ENCODE data around the gene SLC17A1. TPM values are rescaled to one million over a fixed set of nuclear protein-coding genes. Genes with fewer than 3 reads are reported as not detected.

SLC17A1 gene, protein sequence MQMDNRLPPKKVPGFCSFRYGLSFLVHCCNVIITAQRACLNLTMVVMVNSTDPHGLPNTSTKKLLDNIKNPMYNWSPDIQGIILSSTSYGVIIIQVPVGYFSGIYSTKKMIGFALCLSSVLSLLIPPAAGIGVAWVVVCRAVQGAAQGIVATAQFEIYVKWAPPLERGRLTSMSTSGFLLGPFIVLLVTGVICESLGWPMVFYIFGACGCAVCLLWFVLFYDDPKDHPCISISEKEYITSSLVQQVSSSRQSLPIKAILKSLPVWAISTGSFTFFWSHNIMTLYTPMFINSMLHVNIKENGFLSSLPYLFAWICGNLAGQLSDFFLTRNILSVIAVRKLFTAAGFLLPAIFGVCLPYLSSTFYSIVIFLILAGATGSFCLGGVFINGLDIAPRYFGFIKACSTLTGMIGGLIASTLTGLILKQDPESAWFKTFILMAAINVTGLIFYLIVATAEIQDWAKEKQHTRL
- not detected in 2 replicates for total RNA-seq

DNA sequence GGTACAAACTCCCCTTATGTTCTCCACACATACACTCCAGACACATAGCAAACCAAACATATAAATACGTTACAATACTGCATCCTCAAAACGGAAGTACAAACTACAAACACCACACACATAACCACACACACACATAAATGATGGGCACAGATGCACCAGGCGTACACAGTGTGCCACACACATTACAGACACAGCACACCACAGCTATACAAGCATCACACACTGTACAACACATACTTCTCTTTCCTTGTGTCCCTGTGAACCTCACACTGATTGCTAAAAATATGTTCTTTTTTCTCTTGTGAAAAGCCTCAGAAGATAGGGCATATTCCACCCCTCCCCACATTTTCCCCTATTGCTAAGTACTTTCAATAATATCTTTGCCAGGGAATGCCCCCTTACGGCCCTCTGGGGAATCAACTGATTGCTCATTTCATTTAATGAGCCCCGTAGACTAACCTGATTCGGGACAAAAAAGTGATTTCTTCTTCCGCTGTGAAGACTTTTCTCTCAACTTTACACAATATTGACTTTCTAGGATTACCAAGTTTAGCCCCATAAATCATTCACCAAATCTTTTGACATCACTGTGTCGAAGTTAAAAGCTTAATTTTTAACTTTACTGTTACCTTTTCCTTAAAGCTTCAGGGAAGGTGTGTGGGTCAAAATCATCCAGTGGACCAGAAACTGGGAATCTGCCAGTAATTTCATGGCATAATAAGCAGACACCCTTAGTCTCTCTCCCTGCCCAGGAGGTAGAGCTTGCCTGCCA lies at the start of gene SLC17A1:
Gene SLC17A1 (minus strand): TSS at position 521 of the 775 bp plus-strand sequence. CDS start 1,495 bp downstream, outside the sequence.
- FAIRE-seq (no peak), DNase-seq (ENCODE audit: low read depth) (no peak)
- TF ChIP-seq, protein P1, sequence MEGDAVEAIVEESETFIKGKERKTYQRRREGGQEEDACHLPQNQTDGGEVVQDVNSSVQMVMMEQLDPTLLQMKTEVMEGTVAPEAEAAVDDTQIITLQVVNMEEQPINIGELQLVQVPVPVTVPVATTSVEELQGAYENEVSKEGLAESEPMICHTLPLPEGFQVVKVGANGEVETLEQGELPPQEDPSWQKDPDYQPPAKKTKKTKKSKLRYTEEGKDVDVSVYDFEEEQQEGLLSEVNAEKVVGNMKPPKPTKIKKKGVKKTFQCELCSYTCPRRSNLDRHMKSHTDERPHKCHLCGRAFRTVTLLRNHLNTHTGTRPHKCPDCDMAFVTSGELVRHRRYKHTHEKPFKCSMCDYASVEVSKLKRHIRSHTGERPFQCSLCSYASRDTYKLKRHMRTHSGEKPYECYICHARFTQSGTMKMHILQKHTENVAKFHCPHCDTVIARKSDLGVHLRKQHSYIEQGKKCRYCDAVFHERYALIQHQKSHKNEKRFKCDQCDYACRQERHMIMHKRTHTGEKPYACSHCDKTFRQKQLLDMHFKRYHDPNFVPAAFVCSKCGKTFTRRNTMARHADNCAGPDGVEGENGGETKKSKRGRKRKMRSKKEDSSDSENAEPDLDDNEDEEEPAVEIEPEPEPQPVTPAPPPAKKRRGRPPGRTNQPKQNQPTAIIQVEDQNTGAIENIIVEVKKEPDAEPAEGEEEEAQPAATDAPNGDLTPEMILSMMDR (IDR thresholded peaks at IDR 0.05; ENCODE audit: insufficient read depth, low read length, severe bottlenecking), result no peak
- Histone ChIP-seq H3K36me3 (ENCODE audit: control insufficient read depth, insufficient read depth, low read length) (no peaks in the 10 kb centered on the region), H3K4me3 (ENCODE audit: low read depth, low read length) (no peak within 1 kb of the TSS), H3K27me3 (ENCODE audit: control insufficient read depth, insufficient read depth, low read length) (no peaks in the 10 kb centered on the region)

DNA sequence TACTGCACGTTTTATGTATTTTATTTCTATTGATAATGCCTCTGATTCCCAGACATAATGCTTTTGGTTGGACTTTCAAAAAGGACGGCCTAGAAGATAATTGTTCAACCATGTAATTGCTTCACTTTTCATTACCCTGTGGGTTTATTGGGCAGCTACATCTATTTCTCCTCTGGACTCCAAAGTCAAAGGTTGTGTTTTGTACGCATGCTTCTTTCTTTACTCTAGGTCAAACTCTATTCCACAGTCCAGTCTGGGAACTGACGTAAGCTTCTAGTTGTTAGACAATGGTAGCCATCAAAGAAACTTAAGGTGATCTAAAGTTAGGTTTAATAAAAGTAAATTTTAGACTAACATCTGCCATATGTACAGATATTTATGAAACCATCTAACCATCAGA lies 48.7 kb upstream of the SLC17A1 start:
- TF ChIP-seq, protein P1 (IDR thresholded peaks at IDR 0.05; ENCODE audit: insufficient read depth, low read length, severe bottlenecking), result no peak
- FAIRE-seq, result no peak
- no peak for DNase-seq (ENCODE audit: low read depth)
- H3K36me3 ChIP-seq (ENCODE audit: control insufficient read depth, insufficient read depth, low read length), result no peaks in the 10 kb centered on the region
- no peaks in the 10 kb centered on the region for H3K27me3 ChIP-seq (ENCODE audit: control insufficient read depth, insufficient read depth, low read length)
- no peak overlapping the region for H3K4me3 ChIP-seq (ENCODE audit: low read depth, low read length)

DNA sequence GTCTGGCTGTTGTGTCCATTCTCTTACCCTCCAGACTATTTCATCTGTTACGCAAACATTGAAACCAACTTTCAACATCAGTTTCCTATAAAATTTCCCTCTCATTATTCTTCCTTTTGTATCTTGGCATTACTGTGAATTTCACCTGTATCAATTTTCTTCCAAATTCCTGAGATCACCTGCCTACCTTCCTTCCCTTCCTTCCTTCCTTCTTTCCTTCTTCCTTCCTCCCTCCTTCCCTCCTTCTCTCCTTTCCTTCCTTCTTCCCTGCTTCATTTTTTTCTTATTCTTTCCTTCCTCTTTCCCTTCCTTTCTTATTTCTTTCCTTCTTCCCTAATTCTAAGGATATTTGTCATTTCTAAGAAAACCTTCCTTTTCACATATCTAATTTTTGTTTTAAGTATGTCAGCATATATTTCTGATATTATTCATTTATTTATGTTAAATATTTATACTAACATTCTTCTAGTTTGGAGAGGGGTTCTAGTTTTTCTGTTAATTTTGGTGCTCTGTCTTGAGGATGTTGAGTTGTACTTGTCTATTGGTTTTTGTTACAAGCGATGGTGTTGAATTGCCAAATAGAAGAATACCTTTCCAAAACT lies 47.0 kb upstream of the SLC17A1 start:
- TF ChIP-seq, protein P1 (IDR thresholded peaks at IDR 0.05; ENCODE audit: insufficient read depth, low read length, severe bottlenecking), result no peak
- no peak for FAIRE-seq

DNA sequence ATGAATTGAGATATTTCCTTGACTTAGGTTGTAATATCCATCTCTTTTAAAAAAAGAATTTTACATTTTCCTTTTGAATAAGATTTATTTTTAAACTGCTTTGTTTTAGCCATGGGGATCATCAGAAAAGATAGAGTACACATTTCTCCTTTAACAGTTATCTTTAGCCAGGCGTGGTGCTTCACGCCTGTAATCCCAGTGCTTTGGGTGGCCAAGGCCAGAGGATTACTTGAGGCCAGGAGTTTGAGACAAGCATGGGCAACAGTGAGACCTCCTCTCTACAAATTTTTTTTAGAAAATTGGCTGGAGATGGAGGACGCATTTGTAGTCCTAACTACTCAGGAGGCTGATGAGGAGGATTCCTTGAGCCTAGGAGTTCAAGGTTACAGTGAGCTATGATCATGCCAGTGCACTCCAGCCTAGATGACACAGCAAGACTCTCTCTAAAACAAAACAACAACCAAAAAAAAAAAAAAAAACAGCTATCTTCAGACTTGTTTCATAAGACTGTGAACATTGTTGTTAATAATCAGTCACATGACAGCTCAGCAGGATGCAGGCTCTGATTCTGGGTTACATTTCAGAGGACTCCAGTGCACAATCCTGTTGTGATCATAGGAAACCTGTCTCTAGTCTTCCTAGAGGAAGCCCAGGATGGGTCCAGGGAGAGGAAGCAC lies 44.2 kb upstream of the SLC17A1 start:
- Histone ChIP-seq H3K4me3 (ENCODE audit: low read depth, low read length) (no peak overlapping the region), H3K36me3 (ENCODE audit: control insufficient read depth, insufficient read depth, low read length) (no peaks in the 10 kb centered on the region), H3K27me3 (ENCODE audit: control insufficient read depth, insufficient read depth, low read length) (peaks cover 2% of the 10 kb centered on the region)
- FAIRE-seq (no peak), DNase-seq (ENCODE audit: low read depth) (no peak)
- TF ChIP-seq, protein P1 (IDR thresholded peaks at IDR 0.05; ENCODE audit: insufficient read depth, low read length, severe bottlenecking), result no peak

More for the DNA sequence above, 47.0 kb upstream of the SLC17A1 start:
- DNase-seq (ENCODE audit: low read depth), result no peak
- Histone ChIP-seq H3K4me3 (ENCODE audit: low read depth, low read length) (no peak overlapping the region), H3K36me3 (ENCODE audit: control insufficient read depth, insufficient read depth, low read length) (no peaks in the 10 kb centered on the region), H3K27me3 (ENCODE audit: control insufficient read depth, insufficient read depth, low read length) (peaks cover 2% of the 10 kb centered on the region)

DNA sequence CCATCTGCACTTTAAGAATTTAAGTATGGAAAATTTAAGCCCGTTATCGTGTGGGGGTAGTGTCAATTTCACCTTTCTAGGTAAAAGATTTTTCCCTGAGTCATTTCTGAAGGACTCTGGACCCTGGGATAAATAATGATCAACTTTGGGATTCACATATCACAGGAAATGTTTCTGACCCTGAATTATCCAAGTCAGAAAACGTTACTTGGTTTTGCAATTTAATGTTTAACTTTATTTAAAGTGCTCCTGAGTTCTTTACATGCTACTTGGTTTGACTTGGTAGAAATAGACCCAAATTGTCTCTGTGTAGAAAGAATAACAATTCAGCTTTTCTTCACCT lies 43.7 kb upstream of the SLC17A1 start:
- H3K4me3 ChIP-seq (ENCODE audit: low read depth, low read length), result no peak overlapping the region
- DNase-seq (ENCODE audit: low read depth) (no peak), FAIRE-seq (no peak)
- H3K36me3 ChIP-seq (ENCODE audit: control insufficient read depth, insufficient read depth, low read length), result no peaks in the 10 kb centered on the region
- TF ChIP-seq, protein P1 (IDR thresholded peaks at IDR 0.05; ENCODE audit: insufficient read depth, low read length, severe bottlenecking), result no peak
- H3K27me3 ChIP-seq (ENCODE audit: control insufficient read depth, insufficient read depth, low read length), result peaks cover 2% of the 10 kb centered on the region

Data from bronchial epithelial cell (primary cell).